DOHH2 (cell line): Measurements from ENCODE around the gene MMP20.

ENCODE experiments used
- H3F3A ChIP-seq: fragments of 200-600 bp; sonication (generic), shearing (Covaris generic); 2 replicates; pipeline ENCODE4 v1.6.0; 2016; ENCODE audit warnings: antibody characterized with exemption, mild to moderate bottlenecking; ENCODE audit not compliant: control insufficient read depth, insufficient read depth
- H3K27ac ChIP-seq: fragments of 200-600 bp; sonication (generic); 2 replicates; pipeline ENCODE4 v1.5.1; 2014; ENCODE audit warnings: low read depth, mild to moderate bottlenecking, low read length, moderate library complexity
- H3K27me3 ChIP-seq: fragments of 200-600 bp; sonication (generic); 2 replicates; pipeline ENCODE4 v1.6.1; 2014; ENCODE audit warnings: mild to moderate bottlenecking, low read length, mixed read lengths; ENCODE audit not compliant: control insufficient read depth
- H3K36me3 ChIP-seq: fragments of 200-600 bp; sonication (generic); 2 replicates; pipeline ENCODE4 v1.6.1; 2014; ENCODE audit warnings: mild to moderate bottlenecking, low read length, moderate library complexity, mixed read lengths; ENCODE audit not compliant: control insufficient read depth
- H3K4me1 ChIP-seq: fragments of 200-600 bp; sonication (generic); 2 replicates; pipeline ENCODE4 v1.6.1; 2014; ENCODE audit warnings: mild to moderate bottlenecking, low read length, mixed read lengths; ENCODE audit not compliant: control insufficient read depth
- H3K4me2 ChIP-seq: fragments of 200-600 bp; sonication (generic); 2 replicates; pipeline ENCODE4 v1.6.0; 2014; ENCODE audit warnings: mild to moderate bottlenecking, low read length, moderate library complexity
- H3K4me3 ChIP-seq: fragments of 200-600 bp; sonication (generic); 2 replicates; pipeline ENCODE4 v1.5.1; 2014; ENCODE audit warnings: mild to moderate bottlenecking, low read length, mixed read lengths
- H3K79me2 ChIP-seq: fragments of 200-600 bp; sonication (generic); 2 replicates; pipeline ENCODE4 v1.6.1; 2014; ENCODE audit warnings: mild to moderate bottlenecking, low read length, mixed read lengths; ENCODE audit not compliant: control insufficient read depth
- H3K9me2 ChIP-seq: fragments of 200-600 bp; sonication (generic); replicated peaks from 2 replicates; pipeline ENCODE4 v1.6.1; 2014; ENCODE audit warnings: mild to moderate bottlenecking, low read length, mixed read lengths; ENCODE audit not compliant: control insufficient read depth
- H3K9me3 ChIP-seq: fragments of 200-600 bp; sonication (generic); 2 replicates; pipeline ENCODE4 v1.6.1; 2014; ENCODE audit warnings: antibody characterized with exemption, low read length, mixed read lengths; ENCODE audit not compliant: control insufficient read depth, insufficient read depth
- H4K20me1 ChIP-seq: fragments of 200-600 bp; sonication (generic); 2 replicates; pipeline ENCODE4 v1.6.0; 2014; ENCODE audit warnings: low read depth, mild to moderate bottlenecking, antibody characterized with exemption, low read length, moderate library complexity; ENCODE audit not compliant: control insufficient read depth, insufficient read depth
- CTCF ChIP-seq: fragments of 200-600 bp; sonication (generic); IDR thresholded peaks from one replicate; pipeline ENCODE4 v1.5.1; 2014; ENCODE audit warnings: antibody characterized with exemption, mild to moderate bottlenecking, low read depth, low read length; ENCODE audit not compliant: poor library complexity, severe bottlenecking
- EZH2phosphoT487 ChIP-seq: fragments of 200-600 bp; sonication (generic); IDR thresholded peaks from 2 replicates; pipeline ENCODE4 v1.6.1; 2017; ENCODE audit warnings: borderline replicate concordance, mild to moderate bottlenecking, antibody characterized with exemption, low read length, moderate library complexity, mixed read lengths

MMP20 gene

GRCh38 chr11:102544594-102544993 lies 80.5 kb downstream of the MMP20 start:
- Histone ChIP-seq H3K4me2 (no peak overlapping the region), H3K79me2 (no peaks in the 10 kb centered on the region)

GRCh38 chr11:102539567-102539966 lies 85.6 kb downstream of the MMP20 start:
- Histone ChIP-seq H3K27me3 (no peaks in the 10 kb centered on the region), H3K36me3 (no peaks in the 10 kb centered on the region), H3K4me2 (no peak overlapping the region), H3K4me3 (no peak overlapping the region), H4K20me1 (no peaks in the 10 kb centered on the region), H3K9me2 (no peaks in the 10 kb centered on the region), H3K9me3 (peaks cover 6% of the 10 kb centered on the region; the same call in 1 of the 2 replicates), H3F3A (no peaks in the 10 kb centered on the region), H3K4me1 (peaks cover 60% of the 10 kb centered on the region), H3K79me2 (no peaks in the 10 kb centered on the region), H3K27ac (no peak overlapping the region)
- no peak for TF ChIP-seq EZH2phosphoT487
- no peak for TF ChIP-seq CTCF

More at GRCh38 chr11:102544594-102544993, 80.5 kb downstream of the MMP20 start:
- Histone ChIP-seq H3K9me2 (no peaks in the 10 kb centered on the region), H3K4me3 (no peak overlapping the region), H4K20me1 (no peaks in the 10 kb centered on the region), H3K36me3 (no peaks in the 10 kb centered on the region), H3K27ac (no peak overlapping the region), H3K27me3 (no peaks in the 10 kb centered on the region), H3K4me1 (peaks cover 52% of the 10 kb centered on the region), H3F3A (0 out of 2 replicates have a peak, but pooled peaks cover 3% of the 10 kb centered on the region), H3K9me3 (0 out of 2 replicates have a peak, but pooled peaks cover 3% of the 10 kb centered on the region)
- TF ChIP-seq CTCF (no peak), EZH2phosphoT487 (no peak)

- H3K4me2 ChIP-seq = no peak overlapping the region
- H3F3A ChIP-seq = no peaks in the 10 kb centered on the region
- H4K20me1 ChIP-seq = no peaks in the 10 kb centered on the region
- H3K36me3 ChIP-seq = no peaks in the 10 kb centered on the region
- H3K9me3 ChIP-seq = peaks cover 6% of the 10 kb centered on the region; the same call in 1 of the 2 replicates
- peaks cover 62% of the 10 kb centered on the region for H3K4me1 ChIP-seq
- H3K4me3 ChIP-seq = no peak overlapping the region
- no peaks in the 10 kb centered on the region for H3K9me2 ChIP-seq
- no peaks in the 10 kb centered on the region for H3K27me3 ChIP-seq
- no peak overlapping the region for H3K27ac ChIP-seq
- TF ChIP-seq EZH2phosphoT487 (no peak), CTCF (no peak)
- no peaks in the 10 kb centered on the region for H3K79me2 ChIP-seq
Measured at GRCh38 chr11:102538932-102539331, 86.2 kb downstream of the MMP20 start.
